HG03378 (cell line): ENCODE measurements around the gene ADORA1.

Experiments
- ATAC-seq: cut with Tn5 transposase; IDR thresholded peaks from one replicate; pipeline ENCODE4 v1.9.1; 2021; ENCODE audit warnings: mild to moderate bottlenecking, moderate library complexity; ENCODE audit not compliant: unreplicated experiment

The ADORA1 gene

GRCh38 chr1:203185585-203185984 is 58.1 kb downstream of the ADORA1 start:
- ATAC-seq = no peak

- ATAC-seq = no peak
These were observed 58.5 kb downstream of the ADORA1 start for GRCh38 chr1:203186091-203186445.

- ATAC-seq = no peak
These were observed 59.1 kb downstream of the ADORA1 start, which contains the start of gene CHI3L1 for GRCh38 chr1:203186446-203187303. Gene CHI3L1 (minus strand): TSS chr1:203186704. CDS start chr1:203186623, 81 bp downstream.

- no peak for ATAC-seq
These were observed 59.8 kb downstream of the ADORA1 start for GRCh38 chr1:203187304-203187685.

GRCh38 chr1:203187689-203188264 is 60.3 kb downstream of the ADORA1 start:
- ATAC-seq = no peak

- ATAC-seq = no peak
These were observed 61.2 kb downstream of the ADORA1 start for GRCh38 chr1:203188686-203189232.

GRCh38 chr1:203189951-203190352 is 62.4 kb downstream of the ADORA1 start:
- ATAC-seq = no peak

GRCh38 chr1:203190949-203191348 is 63.4 kb downstream of the ADORA1 start:
- ATAC-seq = no peak

- no peak for ATAC-seq
These were observed 68.8 kb downstream of the ADORA1 start for GRCh38 chr1:203196371-203196770.

- ATAC-seq = no peak
These were observed 70.1 kb downstream of the ADORA1 start for GRCh38 chr1:203197625-203198024.

- no peak for ATAC-seq
These were observed 71.5 kb downstream of the ADORA1 start for GRCh38 chr1:203199002-203199401.

- ATAC-seq = no peak
These were observed 71.9 kb downstream of the ADORA1 start for GRCh38 chr1:203199481-203199815.

GRCh38 chr1:203199816-203200571 is 72.5 kb downstream of the ADORA1 start:
- no peak for ATAC-seq

- no peak for ATAC-seq
These were observed 73.4 kb downstream of the ADORA1 start for GRCh38 chr1:203200916-203201315.

- no peak for ATAC-seq
These were observed 74.1 kb downstream of the ADORA1 start for GRCh38 chr1:203201516-203202205.

- no peak for ATAC-seq
These were observed 75.1 kb downstream of the ADORA1 start for GRCh38 chr1:203202431-203203245.

- ATAC-seq = no peak
These were observed 77.2 kb downstream of the ADORA1 start for GRCh38 chr1:203204756-203205155.

- no peak for ATAC-seq
These were observed 78.7 kb downstream of the ADORA1 start for GRCh38 chr1:203206129-203206687.

GRCh38 chr1:203207751-203208150 is 80.2 kb downstream of the ADORA1 start:
- ATAC-seq = no peak

- no peak for ATAC-seq
These were observed 80.7 kb downstream of the ADORA1 start for GRCh38 chr1:203208181-203208580.
